Measurements from ENCODE around the gene DENND2D.

DENND2D gene
- 80.1 to 180 reads per million in 2 donors for total RNA-seq

GRCh38 chr1:111199881-111200801, at the start of gene DENND2D:
DENND2D (minus strand) TSS chr1:111200646; CDS start chr1:111200459, 187 bp downstream.
- DNase-seq: peak in 4 of 5 experiments; percentile 16 to 86 (median 41)

- DNase-seq: no peak
These were observed 49.5 kb upstream of the DENND2D start for GRCh38 chr1:111249960-111250359.

GRCh38 chr1:111247125-111247838, 46.8 kb upstream of the DENND2D start:
- no peak for DNase-seq

- no peak for DNase-seq
These were observed 42.5 kb upstream of the DENND2D start for GRCh38 chr1:111242805-111243523.

- DNase-seq: no peak
These were observed 41.4 kb upstream of the DENND2D start for GRCh38 chr1:111241797-111242196.

GRCh38 chr1:111238056-111238795, 37.8 kb upstream of the DENND2D start:
- no peak for DNase-seq

- DNase-seq: no peak
These were observed 36.4 kb upstream of the DENND2D start for GRCh38 chr1:111236806-111237205.

GRCh38 chr1:111236379-111236778, 35.9 kb upstream of the DENND2D start:
- no peak for DNase-seq

- no peak for DNase-seq
These were observed 34.4 kb upstream of the DENND2D start for GRCh38 chr1:111234866-111235265.

GRCh38 chr1:111234258-111234657, 33.8 kb upstream of the DENND2D start:
- no peak for DNase-seq

- no peak for DNase-seq
These were observed 31.7 kb upstream of the DENND2D start for GRCh38 chr1:111232134-111232533.

GRCh38 chr1:111228748-111229126, 28.3 kb upstream of the DENND2D start:
- no peak for DNase-seq

GRCh38 chr1:111227851-111228747, 27.7 kb upstream of the DENND2D start:
- DNase-seq: peak in 1 of 5 experiments; percentile 27

- DNase-seq: no peak
These were observed 27.0 kb upstream of the DENND2D start, which contains the start of gene CHI3L2 for GRCh38 chr1:111227434-111227833. CHI3L2 (plus strand) TSS chr1:111227713; CDS start chr1:111227730, 17 bp downstream.

- DNase-seq: peak in 1 of 5 experiments; percentile 79
These were observed 25.4 kb upstream of the DENND2D start for GRCh38 chr1:111225717-111226400.

GRCh38 chr1:111225091-111225490, 24.6 kb upstream of the DENND2D start:
- no peak for DNase-seq

- DNase-seq: no peak
These were observed 22.8 kb upstream of the DENND2D start for GRCh38 chr1:111223126-111223685.

- DNase-seq: peak; percentile 59 to 74 (median 65)
These were observed 22.1 kb upstream of the DENND2D start for GRCh38 chr1:111222308-111223125.
